ENCODE results near the gene OSBPL6. TPM values are rescaled to one million over a fixed set of nuclear protein-coding genes. Genes with fewer than 3 reads are reported as not detected.
A peak's percentile ranks its signal among the peaks of the same experiment; 100 is the strongest.

The OSBPL6 gene
- total RNA-seq (2021; ENCODE audit: unreplicated experiment) (2.1 TPM), Bru-seq, nascent RNA (percentile 40 among the genes with signal in this experiment), BruChase-seq, experiment 1, labeled RNA remaining after a 2-hour chase (percentile 34 among the genes with signal in this experiment), BruChase-seq, experiment 2, labeled RNA remaining after a 6-hour chase (percentile 35 among the genes with signal in this experiment)
- 0.86 TPM for polyA plus RNA-seq (2012; ENCODE audit: insufficient read length)
- long read RNA-seq, partial matches to known transcripts: 1 of 8 reads
- long read RNA-seq, other reads (novel, unspliced or antisense): 6 of 8 reads

DNA sequence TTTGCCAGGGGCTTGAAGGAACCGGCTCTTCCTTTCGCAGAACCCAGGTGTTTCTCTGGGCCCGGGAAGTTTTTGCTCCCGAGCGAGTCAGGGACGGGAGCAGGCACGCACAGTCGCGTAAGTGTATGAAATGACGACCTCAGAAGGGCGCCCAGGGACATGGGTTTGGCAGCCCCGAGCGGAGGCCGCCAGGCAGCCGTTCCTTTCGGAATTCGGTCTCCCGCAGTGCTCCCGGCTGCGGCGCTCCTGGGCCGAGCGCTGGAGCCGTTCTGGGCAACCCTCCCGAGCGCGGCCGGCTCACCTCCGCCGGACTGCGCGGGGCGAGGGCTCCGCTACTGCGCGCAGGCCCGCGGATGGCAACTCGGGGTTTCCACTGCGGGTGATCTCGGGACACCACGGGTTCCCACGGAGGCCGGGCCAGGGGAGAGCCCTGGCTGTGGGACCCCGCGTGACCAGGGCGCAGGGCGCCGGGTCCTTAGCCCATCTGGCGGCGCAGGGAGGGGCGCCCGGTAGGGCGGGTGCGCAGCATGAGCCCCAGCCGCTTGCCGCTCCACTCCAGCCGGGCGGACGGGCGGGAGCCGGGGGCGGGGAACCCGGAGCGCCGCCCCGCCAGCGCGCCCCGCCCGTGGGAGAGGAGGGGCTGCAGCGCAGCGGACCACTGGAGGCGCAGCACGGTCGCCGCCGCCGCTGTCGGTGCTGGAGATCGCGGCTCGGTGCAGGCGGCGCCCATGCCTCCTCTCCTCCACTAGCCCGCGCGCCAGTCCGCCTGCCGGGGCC lies at the start of gene OSBPL6:
OSBPL6 (plus strand) TSS at position 690 of the 777 bp plus-strand sequence. CDS start 111,673 bp downstream, outside the sequence.
- Histone ChIP-seq H3K27me3 (ENCODE audit: control insufficient read depth, insufficient read depth, low read length) (peaks cover 37% of the 10 kb centered on the region), H3K27ac (ENCODE audit: low read length) (no peak within 1 kb of the TSS), H3K9me3 (ENCODE audit: control insufficient read depth, insufficient read depth, low read depth, low read length) (no peaks in the 10 kb centered on the region), H3K36me3 (ENCODE audit: control insufficient read depth, insufficient read depth, low read length) (no peaks in the 10 kb centered on the region), H3K4me3 (ENCODE audit: low read depth in 2 of 2, low read length in 2 of 2) (peak within 1 kb of the TSS; percentile 62 to 68), H3K4me1 (ENCODE audit: control insufficient read depth, insufficient read depth, low read length) (peaks cover 4% of the 10 kb centered on the region; the same call in 1 of the 2 replicates)
- intact Hi-C loops (cut with micrococcal nuclease; ENCODE audit: unreplicated experiment): no loop called here
- in situ Hi-C loops (cut with HindIII; ENCODE audit: low pct_unique_long_range_greater_than_20kb, low sequenced_read_pairs): no loop called here
- DNase-seq (ENCODE audit: low read depth, low spot score): no peak
- peak; percentile 95 for ATAC-seq
- TF ChIP-seq POLR2AphosphoS5 (IDR thresholded peaks at IDR 0.05; ENCODE audit: low read depth, low read length): no peak
- TF ChIP-seq TCF7L2 (IDR thresholded peaks at IDR 0.05; ENCODE audit: low read depth, low read length): no peak
- TF ChIP-seq, protein P1, sequence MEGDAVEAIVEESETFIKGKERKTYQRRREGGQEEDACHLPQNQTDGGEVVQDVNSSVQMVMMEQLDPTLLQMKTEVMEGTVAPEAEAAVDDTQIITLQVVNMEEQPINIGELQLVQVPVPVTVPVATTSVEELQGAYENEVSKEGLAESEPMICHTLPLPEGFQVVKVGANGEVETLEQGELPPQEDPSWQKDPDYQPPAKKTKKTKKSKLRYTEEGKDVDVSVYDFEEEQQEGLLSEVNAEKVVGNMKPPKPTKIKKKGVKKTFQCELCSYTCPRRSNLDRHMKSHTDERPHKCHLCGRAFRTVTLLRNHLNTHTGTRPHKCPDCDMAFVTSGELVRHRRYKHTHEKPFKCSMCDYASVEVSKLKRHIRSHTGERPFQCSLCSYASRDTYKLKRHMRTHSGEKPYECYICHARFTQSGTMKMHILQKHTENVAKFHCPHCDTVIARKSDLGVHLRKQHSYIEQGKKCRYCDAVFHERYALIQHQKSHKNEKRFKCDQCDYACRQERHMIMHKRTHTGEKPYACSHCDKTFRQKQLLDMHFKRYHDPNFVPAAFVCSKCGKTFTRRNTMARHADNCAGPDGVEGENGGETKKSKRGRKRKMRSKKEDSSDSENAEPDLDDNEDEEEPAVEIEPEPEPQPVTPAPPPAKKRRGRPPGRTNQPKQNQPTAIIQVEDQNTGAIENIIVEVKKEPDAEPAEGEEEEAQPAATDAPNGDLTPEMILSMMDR (IDR thresholded peaks at IDR 0.05): peak; percentile 43; the same call in 1 of the 2 replicates
- TF ChIP-seq SIN3A (IDR thresholded peaks at IDR 0.05; ENCODE audit: borderline replicate concordance, insufficient read depth, low read depth, low read length): no peak
- BruUV-seq (replicated peaks): no TSS peak
- POLR2A ChIA-PET: no interaction called here
- CTCF ChIA-PET: no interaction called here

DNA sequence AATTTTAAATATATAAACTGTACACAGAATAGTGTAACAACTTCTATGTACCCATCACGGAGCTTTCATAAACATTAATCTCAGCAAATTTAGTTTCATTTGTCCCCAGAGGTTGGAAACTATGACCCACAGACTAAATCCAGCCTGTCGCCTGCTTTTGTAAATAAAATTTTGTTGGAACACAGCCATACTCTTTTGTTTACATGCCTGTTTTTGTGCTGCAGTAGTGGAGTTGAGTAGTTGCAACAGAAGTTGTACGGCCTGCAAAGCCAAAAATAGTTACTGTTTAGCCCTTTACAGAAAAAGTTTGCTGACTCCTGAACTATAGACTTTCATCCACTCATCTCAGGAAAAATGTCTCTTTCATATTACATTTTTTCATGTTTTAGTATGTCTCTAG lies 42.3 kb upstream of the OSBPL6 start:
- Histone ChIP-seq H3K4me1 (ENCODE audit: control insufficient read depth, insufficient read depth, low read length) (no peaks in the 10 kb centered on the region), H3K27me3 (ENCODE audit: control insufficient read depth, insufficient read depth, low read length) (no peaks in the 10 kb centered on the region), H3K27ac (ENCODE audit: low read length) (no peak overlapping the region), H3K36me3 (ENCODE audit: control insufficient read depth, insufficient read depth, low read length) (no peaks in the 10 kb centered on the region), H3K9me3 (ENCODE audit: control insufficient read depth, insufficient read depth, low read depth, low read length) (no peaks in the 10 kb centered on the region), H3K4me3 (ENCODE audit: low read depth in 2 of 2, low read length in 2 of 2) (no peak overlapping the region)
- POLR2A ChIA-PET: interaction anchor here (0.7 kb wide), 1 partner anchor 268 kb away, joined by 3 read pairs; no protein-coding TSS in a partner anchor
- in situ Hi-C loops (cut with HindIII; ENCODE audit: low pct_unique_long_range_greater_than_20kb, low sequenced_read_pairs) (no loop called here), intact Hi-C loops (cut with micrococcal nuclease; ENCODE audit: unreplicated experiment) (no loop called here)
- no TSS peak for BruUV-seq (replicated peaks)
- TF ChIP-seq POLR2AphosphoS5 (IDR thresholded peaks at IDR 0.05; ENCODE audit: low read depth, low read length): no peak
- no peak for TF ChIP-seq TCF7L2 (IDR thresholded peaks at IDR 0.05; ENCODE audit: low read depth, low read length)
- TF ChIP-seq, protein P2, sequence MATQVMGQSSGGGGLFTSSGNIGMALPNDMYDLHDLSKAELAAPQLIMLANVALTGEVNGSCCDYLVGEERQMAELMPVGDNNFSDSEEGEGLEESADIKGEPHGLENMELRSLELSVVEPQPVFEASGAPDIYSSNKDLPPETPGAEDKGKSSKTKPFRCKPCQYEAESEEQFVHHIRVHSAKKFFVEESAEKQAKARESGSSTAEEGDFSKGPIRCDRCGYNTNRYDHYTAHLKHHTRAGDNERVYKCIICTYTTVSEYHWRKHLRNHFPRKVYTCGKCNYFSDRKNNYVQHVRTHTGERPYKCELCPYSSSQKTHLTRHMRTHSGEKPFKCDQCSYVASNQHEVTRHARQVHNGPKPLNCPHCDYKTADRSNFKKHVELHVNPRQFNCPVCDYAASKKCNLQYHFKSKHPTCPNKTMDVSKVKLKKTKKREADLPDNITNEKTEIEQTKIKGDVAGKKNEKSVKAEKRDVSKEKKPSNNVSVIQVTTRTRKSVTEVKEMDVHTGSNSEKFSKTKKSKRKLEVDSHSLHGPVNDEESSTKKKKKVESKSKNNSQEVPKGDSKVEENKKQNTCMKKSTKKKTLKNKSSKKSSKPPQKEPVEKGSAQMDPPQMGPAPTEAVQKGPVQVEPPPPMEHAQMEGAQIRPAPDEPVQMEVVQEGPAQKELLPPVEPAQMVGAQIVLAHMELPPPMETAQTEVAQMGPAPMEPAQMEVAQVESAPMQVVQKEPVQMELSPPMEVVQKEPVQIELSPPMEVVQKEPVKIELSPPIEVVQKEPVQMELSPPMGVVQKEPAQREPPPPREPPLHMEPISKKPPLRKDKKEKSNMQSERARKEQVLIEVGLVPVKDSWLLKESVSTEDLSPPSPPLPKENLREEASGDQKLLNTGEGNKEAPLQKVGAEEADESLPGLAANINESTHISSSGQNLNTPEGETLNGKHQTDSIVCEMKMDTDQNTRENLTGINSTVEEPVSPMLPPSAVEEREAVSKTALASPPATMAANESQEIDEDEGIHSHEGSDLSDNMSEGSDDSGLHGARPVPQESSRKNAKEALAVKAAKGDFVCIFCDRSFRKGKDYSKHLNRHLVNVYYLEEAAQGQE (IDR thresholded peaks at IDR 0.05; ENCODE audit: insufficient read depth in 1 of 2, low read depth in 2 of 2, low read length in 1 of 2): no peak
- TF ChIP-seq, protein P1 (IDR thresholded peaks at IDR 0.05): no peak
- no peak for TF ChIP-seq SIN3A (IDR thresholded peaks at IDR 0.05; ENCODE audit: borderline replicate concordance, insufficient read depth, low read depth, low read length)
- CTCF ChIA-PET: no interaction called here
- no peak for ATAC-seq
- no peak for DNase-seq (ENCODE audit: low read depth, low spot score)

Data from Panc1 (cell line).